Measurements from ENCODE around the gene ZNF668. TPM values are rescaled to one million over a fixed set of nuclear protein-coding genes. Genes with fewer than 3 reads are reported as not detected.
"Not testable (repeated sequence)": the region's sequence is repeated elsewhere in the genome, so short reads cannot be mapped to it uniquely, and the experiment has no call there.

Gene ZNF668
- total and polyA plus RNA-seq, 2 of the 13 experiments (the other 11 are each of a cell fraction or from before 2014, with no cell fraction given), result 3.8 to 9.8 TPM

GRCh38 chr16:31022544-31023251 lies 51.3 kb downstream of the ZNF668 start (continued):
- TF ChIP-seq, protein P1, sequence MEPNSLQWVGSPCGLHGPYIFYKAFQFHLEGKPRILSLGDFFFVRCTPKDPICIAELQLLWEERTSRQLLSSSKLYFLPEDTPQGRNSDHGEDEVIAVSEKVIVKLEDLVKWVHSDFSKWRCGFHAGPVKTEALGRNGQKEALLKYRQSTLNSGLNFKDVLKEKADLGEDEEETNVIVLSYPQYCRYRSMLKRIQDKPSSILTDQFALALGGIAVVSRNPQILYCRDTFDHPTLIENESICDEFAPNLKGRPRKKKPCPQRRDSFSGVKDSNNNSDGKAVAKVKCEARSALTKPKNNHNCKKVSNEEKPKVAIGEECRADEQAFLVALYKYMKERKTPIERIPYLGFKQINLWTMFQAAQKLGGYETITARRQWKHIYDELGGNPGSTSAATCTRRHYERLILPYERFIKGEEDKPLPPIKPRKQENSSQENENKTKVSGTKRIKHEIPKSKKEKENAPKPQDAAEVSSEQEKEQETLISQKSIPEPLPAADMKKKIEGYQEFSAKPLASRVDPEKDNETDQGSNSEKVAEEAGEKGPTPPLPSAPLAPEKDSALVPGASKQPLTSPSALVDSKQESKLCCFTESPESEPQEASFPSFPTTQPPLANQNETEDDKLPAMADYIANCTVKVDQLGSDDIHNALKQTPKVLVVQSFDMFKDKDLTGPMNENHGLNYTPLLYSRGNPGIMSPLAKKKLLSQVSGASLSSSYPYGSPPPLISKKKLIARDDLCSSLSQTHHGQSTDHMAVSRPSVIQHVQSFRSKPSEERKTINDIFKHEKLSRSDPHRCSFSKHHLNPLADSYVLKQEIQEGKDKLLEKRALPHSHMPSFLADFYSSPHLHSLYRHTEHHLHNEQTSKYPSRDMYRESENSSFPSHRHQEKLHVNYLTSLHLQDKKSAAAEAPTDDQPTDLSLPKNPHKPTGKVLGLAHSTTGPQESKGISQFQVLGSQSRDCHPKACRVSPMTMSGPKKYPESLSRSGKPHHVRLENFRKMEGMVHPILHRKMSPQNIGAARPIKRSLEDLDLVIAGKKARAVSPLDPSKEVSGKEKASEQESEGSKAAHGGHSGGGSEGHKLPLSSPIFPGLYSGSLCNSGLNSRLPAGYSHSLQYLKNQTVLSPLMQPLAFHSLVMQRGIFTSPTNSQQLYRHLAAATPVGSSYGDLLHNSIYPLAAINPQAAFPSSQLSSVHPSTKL (CRISPR knock-in tag; IDR thresholded peaks at IDR 0.05), result no peak
- TF ChIP-seq GATAD1 (CRISPR knock-in tag; IDR thresholded peaks at IDR 0.05), result no peak
- TF ChIP-seq IRX3 (CRISPR knock-in tag; IDR thresholded peaks at IDR 0.05; ENCODE audit: borderline replicate concordance, low read depth), result no peak
- no peak for TF ChIP-seq ZNF230 (CRISPR knock-in tag; IDR thresholded peaks at IDR 0.05)
- TF ChIP-seq CBFB (CRISPR knock-in tag; IDR thresholded peaks at IDR 0.05), result no peak
- TF ChIP-seq ZNF589 (CRISPR knock-in tag; conservative IDR thresholded peaks at IDR 0.05), result no peak
- no peak for TF ChIP-seq ZNF570 (CRISPR knock-in tag; IDR thresholded peaks at IDR 0.05; ENCODE audit: borderline replicate concordance)
- TF ChIP-seq ELF1 (CRISPR knock-in tag; IDR thresholded peaks at IDR 0.05), result no peak
- TF ChIP-seq RARA (CRISPR knock-in tag; IDR thresholded peaks at IDR 0.05), result peak; percentile 84

GRCh38 chr16:31020536-31020935 lies 53.5 kb downstream of the ZNF668 start:
- peaks cover 0 to 2% of the 10 kb centered on the region in 2 experiments; a peak in 1 of 5 replicates for H3K27me3 ChIP-seq (ENCODE audit: control insufficient read depth in 1 of 2, insufficient read depth in 2 of 2, low read length in 2 of 2)
- BruUV-seq (replicated peaks), result no TSS peak
- H3K4me3 ChIP-seq (replicated peaks in 1 of 3; ENCODE audit: insufficient read depth in 1 of 3, low read depth in 2 of 3, low read length in 3 of 3), result no peak overlapping the region
- no peak overlapping the region for H3K9ac ChIP-seq (ENCODE audit: insufficient read depth, low read depth, low read length)
- peaks cover 51% of the 10 kb centered on the region for H3K4me1 ChIP-seq (ENCODE audit: insufficient read depth, low read length)
- ATAC-seq (no peak), DNase-seq (ENCODE audit: low spot score) (no peak), FAIRE-seq (no peak)
- H2AFZ ChIP-seq (ENCODE audit: low read length), result no peak overlapping the region
- H3K9me3 ChIP-seq (ENCODE audit: low read length), result no peaks in the 10 kb centered on the region
- no peaks in the 10 kb centered on the region for H3K36me3 ChIP-seq (replicated peaks in 1 of 2; ENCODE audit: control insufficient read depth in 1 of 2, insufficient read depth in 2 of 2, low read length in 2 of 2)
- WGBS (ENCODE audit: low lambda C conversion rate), result 55% methylated on average over 3 of the region's 3 CpGs
- in situ Hi-C loops (cut with HindIII; ENCODE audit: extremely low pct_ligation_motif_present, low pct_unique_long_range_greater_than_20kb) (no loop called here), intact Hi-C loops (cut with micrococcal nuclease; ENCODE audit: unreplicated experiment) (no loop called here)
- TF ChIP-seq ZNF569 (CRISPR knock-in tag; IDR thresholded peaks at IDR 0.05; ENCODE audit: borderline replicate concordance) (no peak), ARNTL (CRISPR knock-in tag; IDR thresholded peaks at IDR 0.05) (no peak), KLF6 (CRISPR knock-in tag; IDR thresholded peaks at IDR 0.05) (no peak)
- H4K20me1 ChIP-seq (ENCODE audit: insufficient read depth, low read length), result no peaks in the 10 kb centered on the region
- ChIA-PET CTCF (ENCODE audit: low intra/inter-chr PET ratio, low total read pairs) (no interaction called here), POLR2A (interaction anchor here (0.9 to 5.8 kb wide), 3 partner anchors 18 to 71 kb away, joined by 3 to 41 read pairs (median 3); no protein-coding TSS in a partner anchor)
- no peak overlapping the region for H3K27ac ChIP-seq (ENCODE audit: extremely low read length, insufficient read depth, low read length)
- no peaks in the 10 kb centered on the region for H3K79me2 ChIP-seq (ENCODE audit: insufficient read depth, low read length)
- no peak overlapping the region for H3K4me2 ChIP-seq (ENCODE audit: low read depth, low read length)

GRCh38 chr16:31017756-31018155 lies 56.3 kb downstream of the ZNF668 start:
- H3K9me3 ChIP-seq (ENCODE audit: low read length); H3K27ac ChIP-seq (ENCODE audit: extremely low read length, insufficient read depth, low read length); H3K36me3 ChIP-seq (replicated peaks in 1 of 2; ENCODE audit: control insufficient read depth in 1 of 2, insufficient read depth in 2 of 2, low read length in 2 of 2); H3K9ac ChIP-seq (ENCODE audit: insufficient read depth, low read depth, low read length); H3K27me3 ChIP-seq (ENCODE audit: control insufficient read depth in 1 of 2, insufficient read depth in 2 of 2, low read length in 2 of 2); ATAC-seq; H3K4me3 ChIP-seq (replicated peaks in 1 of 3; ENCODE audit: insufficient read depth in 1 of 3, low read depth in 2 of 3, low read length in 3 of 3); H3K4me2 ChIP-seq (ENCODE audit: low read depth, low read length); BruUV-seq (replicated peaks); FAIRE-seq; DNase-seq (ENCODE audit: low spot score); H2AFZ ChIP-seq (ENCODE audit: low read length); H3K79me2 ChIP-seq (ENCODE audit: insufficient read depth, low read length); in situ Hi-C loops (cut with HindIII; ENCODE audit: extremely low pct_ligation_motif_present, low pct_unique_long_range_greater_than_20kb); H4K20me1 ChIP-seq (ENCODE audit: insufficient read depth, low read length); POLR2A ChIA-PET: not testable (repeated sequence)
- CTCF ChIA-PET (ENCODE audit: low intra/inter-chr PET ratio, low total read pairs), result interaction anchor here (3.1 kb wide), 1 partner anchor 33 kb away, joined by 29 read pairs; the partner anchor contains the start of gene HSD3B7
- H3K4me1 ChIP-seq (ENCODE audit: insufficient read depth, low read length), result peaks cover 30% of the 10 kb centered on the region
- intact Hi-C loops (cut with micrococcal nuclease; ENCODE audit: unreplicated experiment), result loop anchor here (2.0 kb wide), 1 partner anchor 19 kb away; no protein-coding TSS in a partner anchor
- 67% methylated on average over 10 of the region's 10 CpGs for WGBS (ENCODE audit: low lambda C conversion rate)

Measured in HepG2 (cell line).